NB4 (cell line): ENCODE results near the gene PTPRG.

Experiments
- CTCF ChIP-seq: IDR thresholded peaks from one replicate; pipeline ENCODE4 v1.5.1; 2012; ENCODE audit warnings: low read depth, low read length
- MAX ChIP-seq: IDR thresholded peaks from 2 replicates; pipeline ENCODE4 v1.6.1; 2011; ENCODE audit warnings: low read depth, low read length
- MYC ChIP-seq: IDR thresholded peaks from 2 replicates; pipeline ENCODE4 v1.6.1; 2011; ENCODE audit warnings: low read depth, low read length
- POLR2A ChIP-seq: IDR thresholded peaks from 2 replicates; pipeline ENCODE4 v1.6.1; 2011; ENCODE audit warnings: mild to moderate bottlenecking; ENCODE audit not compliant: insufficient read length; ENCODE audit errors: extremely low read depth

- TF ChIP-seq CTCF (no peak), MAX (no peak), POLR2A (no peak), MYC (no peak)
Observed at GRCh38 chr3:61812517-61812916, 251.1 kb downstream of the PTPRG start.
